ENCODE measurements around the gene FHOD3.
A peak's percentile ranks its signal among the peaks of the same experiment; 100 is the strongest.

The FHOD3 gene

DNA sequence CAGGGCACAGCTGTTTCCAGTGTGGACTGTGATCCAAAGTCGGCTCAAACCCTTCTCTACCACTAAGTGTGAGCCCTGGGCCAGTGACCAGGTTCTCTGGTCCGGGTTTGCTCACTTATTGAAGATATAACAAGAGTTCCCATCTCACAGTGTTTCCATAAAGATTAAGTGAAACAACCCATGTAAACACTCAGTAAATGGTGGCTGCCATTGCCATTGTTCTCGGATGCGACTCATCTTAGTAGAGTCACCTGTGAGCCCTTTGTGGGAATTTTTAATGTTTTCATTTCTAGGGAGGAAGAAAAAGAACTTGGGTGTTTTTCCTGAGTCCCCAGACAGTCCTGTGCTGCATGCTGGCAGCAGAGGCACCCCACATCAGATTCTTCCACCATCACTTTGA is 477.9 kb downstream of the FHOD3 start:
- in situ Hi-C loops (cut with HindIII; ENCODE audit: low sequenced_read_pairs): no loop called here
- TF ChIP-seq, protein P1, sequence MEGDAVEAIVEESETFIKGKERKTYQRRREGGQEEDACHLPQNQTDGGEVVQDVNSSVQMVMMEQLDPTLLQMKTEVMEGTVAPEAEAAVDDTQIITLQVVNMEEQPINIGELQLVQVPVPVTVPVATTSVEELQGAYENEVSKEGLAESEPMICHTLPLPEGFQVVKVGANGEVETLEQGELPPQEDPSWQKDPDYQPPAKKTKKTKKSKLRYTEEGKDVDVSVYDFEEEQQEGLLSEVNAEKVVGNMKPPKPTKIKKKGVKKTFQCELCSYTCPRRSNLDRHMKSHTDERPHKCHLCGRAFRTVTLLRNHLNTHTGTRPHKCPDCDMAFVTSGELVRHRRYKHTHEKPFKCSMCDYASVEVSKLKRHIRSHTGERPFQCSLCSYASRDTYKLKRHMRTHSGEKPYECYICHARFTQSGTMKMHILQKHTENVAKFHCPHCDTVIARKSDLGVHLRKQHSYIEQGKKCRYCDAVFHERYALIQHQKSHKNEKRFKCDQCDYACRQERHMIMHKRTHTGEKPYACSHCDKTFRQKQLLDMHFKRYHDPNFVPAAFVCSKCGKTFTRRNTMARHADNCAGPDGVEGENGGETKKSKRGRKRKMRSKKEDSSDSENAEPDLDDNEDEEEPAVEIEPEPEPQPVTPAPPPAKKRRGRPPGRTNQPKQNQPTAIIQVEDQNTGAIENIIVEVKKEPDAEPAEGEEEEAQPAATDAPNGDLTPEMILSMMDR (IDR thresholded peaks at IDR 0.05; ENCODE audit: low read depth, low read length): no peak
- DNase-seq (ENCODE audit: low read depth, low spot score): no peak
- H3K4me3 ChIP-seq (ENCODE audit: low read depth, low read length): no peak overlapping the region

DNA sequence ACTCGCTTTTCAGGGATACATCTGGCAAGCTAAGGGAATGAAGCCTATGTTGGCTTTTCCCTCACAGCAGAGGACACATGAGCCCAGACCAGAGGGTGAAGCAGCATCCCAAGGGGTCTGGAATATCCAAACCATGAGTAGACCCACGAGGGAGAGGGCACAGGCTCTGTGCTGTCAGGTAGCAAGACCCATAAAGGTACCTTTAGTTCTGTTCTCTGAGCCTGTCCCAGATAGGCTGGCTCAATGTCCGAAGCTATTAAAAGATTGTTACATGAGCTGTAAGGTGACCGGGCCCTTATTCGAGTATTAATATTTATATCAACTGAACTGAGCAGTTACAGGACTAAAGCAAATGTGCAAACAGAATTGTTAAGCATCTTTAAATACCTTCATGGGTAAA is 479.1 kb downstream of the FHOD3 start:
- no peak for DNase-seq (ENCODE audit: low read depth, low spot score)
- in situ Hi-C loops (cut with HindIII; ENCODE audit: low sequenced_read_pairs): no loop called here
- TF ChIP-seq, protein P1 (IDR thresholded peaks at IDR 0.05; ENCODE audit: low read depth, low read length): no peak
- no peak overlapping the region for H3K4me3 ChIP-seq (ENCODE audit: low read depth, low read length)

DNA sequence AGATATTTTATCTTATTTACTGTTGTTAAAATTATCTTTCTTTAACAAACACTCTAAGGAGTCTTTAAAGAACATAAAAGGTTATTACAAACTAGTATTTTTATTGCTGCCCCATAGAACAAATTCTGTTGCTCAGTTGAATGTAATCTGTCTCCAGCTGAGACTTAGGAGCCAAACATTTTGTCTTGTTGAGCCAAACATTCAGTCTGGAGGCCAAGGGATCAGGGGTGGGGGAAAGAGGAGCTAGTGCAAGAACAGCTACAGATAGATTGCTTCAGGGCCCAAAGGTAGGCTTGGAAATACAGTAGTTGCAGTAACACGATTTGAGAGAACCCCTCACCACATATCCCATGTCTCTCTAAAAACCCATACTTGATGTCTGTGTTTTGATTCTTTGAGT is 480.1 kb downstream of the FHOD3 start:
- no peak overlapping the region for H3K4me3 ChIP-seq (ENCODE audit: low read depth, low read length)
- TF ChIP-seq, protein P1 (IDR thresholded peaks at IDR 0.05; ENCODE audit: low read depth, low read length): no peak
- no peak for DNase-seq (ENCODE audit: low read depth, low spot score)
- in situ Hi-C loops (cut with HindIII; ENCODE audit: low sequenced_read_pairs): no loop called here

DNA sequence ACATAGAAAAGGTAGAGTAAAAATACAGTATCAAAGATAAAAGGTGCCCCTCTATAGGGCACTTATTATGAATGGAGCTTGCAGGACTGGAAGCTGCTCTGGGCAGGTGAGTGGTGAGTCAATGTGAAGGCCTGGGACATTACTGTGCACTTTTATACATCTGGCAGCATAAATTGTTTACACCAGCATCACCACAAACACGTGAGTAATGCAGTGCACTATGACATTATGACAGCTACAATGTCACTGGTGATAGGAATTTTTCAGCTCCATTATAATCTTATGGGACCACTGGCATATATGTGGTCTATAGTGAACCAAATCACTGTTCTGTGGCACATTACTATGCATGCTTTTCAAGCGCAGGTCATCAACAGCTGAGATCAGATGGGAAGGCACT is 483.2 kb downstream of the FHOD3 start:
- no peak for DNase-seq (ENCODE audit: low read depth, low spot score)
- TF ChIP-seq, protein P1 (IDR thresholded peaks at IDR 0.05; ENCODE audit: low read depth, low read length): no peak
- in situ Hi-C loops (cut with HindIII; ENCODE audit: low sequenced_read_pairs): no loop called here
- H3K4me3 ChIP-seq (ENCODE audit: low read depth, low read length): no peak overlapping the region

DNA sequence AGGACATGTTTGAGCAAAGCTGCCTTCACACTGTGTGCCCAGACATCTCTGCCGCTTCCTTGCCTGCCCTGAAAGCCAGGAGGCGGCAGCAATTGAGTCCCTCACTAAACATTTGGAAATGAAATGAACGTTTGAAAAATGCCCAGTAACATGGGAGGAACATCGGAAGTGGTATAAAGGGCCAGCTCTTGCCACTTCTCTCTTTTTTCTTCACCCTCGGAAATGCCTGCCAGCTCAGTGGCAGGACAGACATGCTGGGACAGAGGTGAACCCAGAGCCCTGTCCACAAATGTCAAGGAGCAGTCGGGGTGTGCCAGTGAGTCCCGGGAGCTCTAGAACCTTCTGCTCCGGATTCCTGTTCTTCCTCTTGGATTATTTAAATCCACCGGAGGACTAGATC is 485.2 kb downstream of the FHOD3 start:
- in situ Hi-C loops (cut with HindIII; ENCODE audit: low sequenced_read_pairs): no loop called here
- TF ChIP-seq, protein P1 (IDR thresholded peaks at IDR 0.05; ENCODE audit: low read depth, low read length): no peak

DNA sequence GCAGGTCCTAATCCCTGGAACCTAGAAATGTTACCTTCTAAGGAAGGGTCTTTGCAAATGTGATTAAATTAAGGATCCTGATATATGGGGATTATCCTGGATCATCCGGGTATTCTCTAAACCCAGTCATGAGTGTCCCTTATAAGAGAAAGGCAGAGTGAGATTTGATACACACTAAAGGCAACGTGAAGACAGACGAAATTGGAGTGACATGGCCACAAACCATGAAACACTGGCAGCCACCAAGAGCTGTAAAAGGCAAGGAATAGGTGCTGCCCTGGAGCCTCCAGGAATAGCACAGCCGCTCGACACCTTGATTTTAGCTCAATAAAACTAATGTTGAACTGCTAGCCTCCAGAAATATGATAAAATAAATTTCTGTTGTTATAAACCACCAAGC is 486.3 kb downstream of the FHOD3 start:
- TF ChIP-seq, protein P1 (IDR thresholded peaks at IDR 0.05; ENCODE audit: low read depth, low read length): no peak
- DNase-seq (ENCODE audit: low read depth, low spot score): no peak

More for the DNA sequence above, 485.2 kb downstream of the FHOD3 start:
- H3K4me3 ChIP-seq (ENCODE audit: low read depth, low read length): no peak overlapping the region
- DNase-seq (ENCODE audit: low read depth, low spot score): no peak

DNA sequence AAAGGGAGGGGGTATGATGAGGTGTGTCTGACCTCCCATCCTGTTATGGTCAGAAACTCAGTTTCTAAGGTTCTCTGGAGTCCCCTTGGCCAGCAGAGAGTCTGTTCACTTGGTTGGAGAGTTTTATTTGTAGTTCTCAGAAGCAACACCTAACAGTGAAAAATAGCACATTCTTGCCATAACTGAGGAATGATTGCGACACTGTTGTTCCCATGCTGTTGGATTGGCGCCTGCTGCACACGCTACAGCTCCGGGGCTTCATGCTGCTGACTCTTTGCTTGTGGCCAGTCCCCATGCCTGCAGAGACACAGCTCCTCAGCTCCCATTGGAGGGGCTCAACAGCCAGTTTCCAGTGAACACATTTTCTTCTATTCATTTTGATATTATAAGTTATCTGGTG is 489.2 kb downstream of the FHOD3 start:
- in situ Hi-C loops (cut with HindIII; ENCODE audit: low sequenced_read_pairs): no loop called here
- TF ChIP-seq, protein P1 (IDR thresholded peaks at IDR 0.05; ENCODE audit: low read depth, low read length): no peak
- DNase-seq (ENCODE audit: low read depth, low spot score): peak; percentile 78

More for the DNA sequence above, 486.3 kb downstream of the FHOD3 start:
- in situ Hi-C loops (cut with HindIII; ENCODE audit: low sequenced_read_pairs): no loop called here
- no peak overlapping the region for H3K4me3 ChIP-seq (ENCODE audit: low read depth, low read length)

More for the DNA sequence above, 489.2 kb downstream of the FHOD3 start:
- no peak overlapping the region for H3K4me3 ChIP-seq (ENCODE audit: low read depth, low read length)

Measured in astrocyte of the spinal cord (primary cell).